MM.1S (cell line): ENCODE measurements around the gene MPDU1.

Experiments used
- DNase-seq: peaks from one replicate; pipeline ENCODE4 v3.0.0-alpha.2; 2015
- H2AFZ ChIP-seq: fragments of 300-600 bp; sonication (generic); 2 replicates; pipeline ENCODE4 v1.6.0; 2016; ENCODE audit warnings: antibody characterized with exemption, low read length
- H3F3A ChIP-seq: fragments of 300-600 bp; sonication (generic); 2 replicates; pipeline ENCODE4 v1.6.1; 2016; ENCODE audit warnings: mild to moderate bottlenecking, antibody characterized with exemption, low read length, moderate library complexity, mixed read lengths; ENCODE audit not compliant: insufficient read depth
- H3K27ac ChIP-seq: fragments of 300-600 bp; sonication (generic); 2 replicates; pipeline ENCODE4 v1.5.1; 2016; ENCODE audit warnings: mild to moderate bottlenecking, low read length
- H3K27me3 ChIP-seq: fragments of 300-600 bp; sonication (generic); replicated peaks from 2 replicates; pipeline ENCODE4 v1.6.0; 2016; ENCODE audit warnings: low read length; ENCODE audit not compliant: insufficient read depth
- H3K36me3 ChIP-seq: fragments of 300-600 bp; sonication (generic); replicated peaks from 2 replicates; pipeline ENCODE4 v1.6.1; 2016; ENCODE audit warnings: mild to moderate bottlenecking, low read length, mixed read lengths; ENCODE audit not compliant: insufficient read depth
- H3K4me1 ChIP-seq: fragments of 300-600 bp; sonication (generic); 2 replicates; pipeline ENCODE4 v1.6.1; 2016; ENCODE audit warnings: low read length, mixed read lengths
- H3K4me2 ChIP-seq: fragments of 300-600 bp; sonication (generic); 2 replicates; pipeline ENCODE4 v1.6.0; 2016; ENCODE audit warnings: low read depth, low read length
- H3K4me3 ChIP-seq: fragments of 300-600 bp; sonication (generic); 2 replicates; pipeline ENCODE4 v1.5.1; 2016; ENCODE audit warnings: low read length, mixed read lengths
- H3K79me2 ChIP-seq: fragments of 300-600 bp; sonication (generic); 2 replicates; pipeline ENCODE4 v1.6.1; 2016; ENCODE audit warnings: mixed run types, low read length, mixed read lengths
- H3K9ac ChIP-seq: fragments of 300-600 bp; sonication (generic); 2 replicates; pipeline ENCODE4 v1.6.1; 2016; ENCODE audit warnings: low read length, mixed read lengths
- H3K9me2 ChIP-seq: fragments of 300-600 bp; sonication (generic); replicated peaks from 2 replicates; pipeline ENCODE4 v1.6.1; 2016; ENCODE audit warnings: mild to moderate bottlenecking, low read length, mixed read lengths; ENCODE audit not compliant: insufficient read depth
- H3K9me3 ChIP-seq: fragments of 300-600 bp; sonication (generic); replicated peaks from 2 replicates; pipeline ENCODE4 v1.6.1; 2016; ENCODE audit warnings: mild to moderate bottlenecking, low read length, mixed read lengths; ENCODE audit not compliant: insufficient read depth
- H4K20me1 ChIP-seq: fragments of 300-600 bp; sonication (generic); 2 replicates; pipeline ENCODE4 v1.6.1; 2016; ENCODE audit warnings: mild to moderate bottlenecking, low read length, moderate library complexity, mixed read lengths; ENCODE audit not compliant: insufficient read depth
- CTCF ChIP-seq: fragments of 300-600 bp; sonication (generic); IDR thresholded peaks from 2 replicates; pipeline ENCODE4 v1.5.1; 2016; ENCODE audit warnings: antibody characterized with exemption, low read length, mixed read lengths
- EZH2 ChIP-seq: fragments of 300-600 bp; sonication (generic); optimal IDR thresholded peaks from 2 replicates; pipeline ENCODE3; 2017; ENCODE audit warnings: low read depth, mild to moderate bottlenecking, antibody characterized with exemption, low read length, mixed read lengths
- EZH2phosphoT487 ChIP-seq: fragments of 300-600 bp; sonication (generic); IDR thresholded peaks from 2 replicates; pipeline ENCODE4 v1.6.1; 2018; ENCODE audit warnings: antibody characterized with exemption, low read length

MPDU1 gene

DNA sequence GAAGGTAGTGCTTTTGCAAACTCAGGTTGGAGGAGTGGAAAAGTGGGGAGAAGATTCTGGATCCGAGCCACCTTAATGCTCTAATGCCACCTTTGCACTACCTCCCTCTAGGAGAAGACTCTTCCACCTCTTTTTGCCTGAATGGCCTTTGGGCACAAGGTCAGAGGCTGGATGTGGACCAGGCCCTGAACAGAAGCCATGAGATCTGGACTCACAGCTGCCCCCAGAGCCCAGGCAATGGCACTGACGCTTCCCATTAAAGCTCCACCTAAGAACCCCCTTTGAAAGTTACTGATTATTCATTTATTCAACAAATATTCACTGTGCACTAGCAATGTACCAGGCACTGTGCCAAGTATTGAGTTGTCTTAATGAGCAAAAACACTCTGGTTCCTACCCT, 49.4 kb downstream of the MPDU1 start:
- no peak overlapping the region for H3K4me3 ChIP-seq
- peaks cover 30% of the 10 kb centered on the region for H3K27me3 ChIP-seq
- peaks cover 7% of the 10 kb centered on the region for H3K4me1 ChIP-seq
- no peaks in the 10 kb centered on the region for H4K20me1 ChIP-seq
- no peaks in the 10 kb centered on the region for H3K9me2 ChIP-seq
- no peak for DNase-seq
- H3F3A ChIP-seq = no peaks in the 10 kb centered on the region
- TF ChIP-seq CTCF (no peak), EZH2phosphoT487 (no peak), EZH2 (no peak)
- H3K9ac ChIP-seq = no peak overlapping the region
- H3K79me2 ChIP-seq = no peaks in the 10 kb centered on the region
- H3K4me2 ChIP-seq = no peak overlapping the region
- no peak overlapping the region; the same call in 1 of the 2 replicates for H2AFZ ChIP-seq
- H3K36me3 ChIP-seq = no peaks in the 10 kb centered on the region
- no peaks in the 10 kb centered on the region for H3K9me3 ChIP-seq
- H3K27ac ChIP-seq = no peak overlapping the region

DNA sequence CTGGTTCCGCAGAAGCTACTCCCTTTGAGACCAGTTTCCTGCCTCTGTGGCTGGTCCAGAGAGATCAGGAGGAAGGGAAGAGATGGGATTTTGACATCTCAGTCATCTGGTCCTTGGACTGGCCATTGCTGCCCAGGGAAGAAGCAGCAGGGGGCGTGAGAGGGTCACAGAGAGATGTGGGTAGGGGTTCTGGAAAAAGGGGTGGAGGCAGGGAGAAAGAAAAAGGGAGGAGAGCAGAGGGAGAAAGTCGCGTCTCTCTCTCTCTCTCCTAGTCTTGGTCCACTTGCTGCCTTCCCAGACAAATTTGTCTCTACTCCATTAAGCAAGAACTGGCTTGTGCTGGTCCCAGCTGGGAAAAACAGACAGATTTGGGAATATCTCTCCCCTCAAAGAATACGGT, 50.7 kb downstream of the MPDU1 start:
- peaks cover 7% of the 10 kb centered on the region for H3K4me1 ChIP-seq
- no peaks in the 10 kb centered on the region for H4K20me1 ChIP-seq
- no peaks in the 10 kb centered on the region for H3K9me2 ChIP-seq
- no peak overlapping the region for H3K27ac ChIP-seq
- no peaks in the 10 kb centered on the region for H3F3A ChIP-seq
- H3K79me2 ChIP-seq = no peaks in the 10 kb centered on the region
- no peaks in the 10 kb centered on the region for H3K9me3 ChIP-seq
- no peak for DNase-seq
- no peak overlapping the region for H3K4me2 ChIP-seq
- H3K27me3 ChIP-seq = peaks cover 30% of the 10 kb centered on the region
- no peak overlapping the region for H2AFZ ChIP-seq
- H3K36me3 ChIP-seq = no peaks in the 10 kb centered on the region
- no peak overlapping the region for H3K4me3 ChIP-seq
- TF ChIP-seq EZH2phosphoT487 (no peak), CTCF (peak; percentile 47), EZH2 (no peak)
- H3K9ac ChIP-seq = no peak overlapping the region

- Histone ChIP-seq H3K27me3 (peaks cover 39% of the 10 kb centered on the region), H3K4me1 (peaks cover 7% of the 10 kb centered on the region), H3K4me3 (no peak overlapping the region), H2AFZ (no peak overlapping the region), H3K9me2 (no peaks in the 10 kb centered on the region), H3K27ac (no peak overlapping the region), H3K36me3 (no peaks in the 10 kb centered on the region), H3F3A (no peaks in the 10 kb centered on the region), H3K4me2 (no peak overlapping the region), H3K9ac (no peak overlapping the region), H3K9me3 (no peaks in the 10 kb centered on the region), H4K20me1 (no peaks in the 10 kb centered on the region), H3K79me2 (no peaks in the 10 kb centered on the region)
- DNase-seq = no peak
- TF ChIP-seq EZH2phosphoT487 (no peak), CTCF (no peak), EZH2 (no peak)
These were observed 52.5 kb downstream of the MPDU1 start for GRCh38 chr17:7636163-7636562.
